SK-N-SH (cell line): ENCODE measurements around the gene UBL7. TPM values are rescaled to one million over a fixed set of nuclear protein-coding genes. Genes with fewer than 3 reads are reported as not detected.

Source experiments
- CTCF ChIA-PET: fragments of 300-600, 350-600 bp; formaldehyde crosslinking; extraction: SDS; loops from one replicate; lab custom pipeline; 2021; lab: Yijun Ruan, JAX
- POLR2A ChIA-PET: fragments of 350-600 bp; sonication (Branson Sonifier 250); formaldehyde crosslinking; extraction: SDS; loops from one replicate; lab custom pipeline; 2020; ENCODE audit warnings: antibody characterized with exemption, inconsistent platforms; lab: Yijun Ruan, JAX
- DNase-seq: peaks from one replicate; pipeline ENCODE4 v3.0.0; 2012
- H2AFZ ChIP-seq: fragments of 200-600 bp; sonication (generic); 2 replicates; pipeline ENCODE4 v1.8.1; 2016; ENCODE audit warnings: antibody characterized with exemption, mild to moderate bottlenecking, low read depth
- H3F3A ChIP-seq: fragments of 200-600 bp; sonication (generic); replicated peaks from 2 replicates; pipeline ENCODE3; 2016; ENCODE audit warnings: antibody characterized with exemption, mild to moderate bottlenecking; ENCODE audit not compliant: insufficient read depth
- H3K27ac ChIP-seq, 2 experiments: fragments of 200-500 bp in 1 of 2; fragments of 200-600 bp in 1 of 2; sonication (Bioruptor generic) in 1 of 2; sonication (generic), shearing (Covaris generic) in 1 of 2; 2 replicates each; pipeline versions ENCODE4 v1.5.1 to v1.6.1; 2014 to 2016; ENCODE audit warnings: low read depth in 2 of 2, inconsistent platforms in 1 of 2, low read length in 1 of 2, mild to moderate bottlenecking in 1 of 2, mixed read lengths in 1 of 2
- H3K27me3 ChIP-seq: fragments of 200-600 bp; sonication (generic), shearing (Covaris generic); 2 replicates; pipeline ENCODE4 v1.6.1; 2016; ENCODE audit warnings: mixed run types; ENCODE audit not compliant: insufficient read depth
- H3K36me3 ChIP-seq, 2 experiments: fragments of 200-500 bp in 1 of 2; fragments of 200-600 bp in 1 of 2; sonication (Bioruptor generic) in 1 of 2; sonication (generic) in 1 of 2; replicated peaks in 1 of 2; 2 replicates each; pipeline versions ENCODE3 to v1.5.1; 2014 to 2016; ENCODE audit warnings: low read length in 1 of 2, mild to moderate bottlenecking in 1 of 2; ENCODE audit not compliant: insufficient read depth in 2 of 2, control insufficient read depth in 1 of 2
- H3K4me1 ChIP-seq, 2 experiments: fragments of 200-500 bp in 1 of 2; fragments of 200-600 bp in 1 of 2; sonication (Bioruptor generic) in 1 of 2; sonication (generic), shearing (Covaris generic) in 1 of 2; 2 replicates each; pipeline versions ENCODE4 v1.5.1 to v1.6.1; 2014 to 2016; ENCODE audit warnings: low read depth in 1 of 2, low read length in 1 of 2, mixed run types in 1 of 2; ENCODE audit not compliant: insufficient read depth in 2 of 2, control insufficient read depth in 1 of 2
- H3K4me2 ChIP-seq: fragments of 200-600 bp; sonication (generic), shearing (Covaris generic); 2 replicates; pipeline ENCODE4 v1.6.1; 2017; ENCODE audit warnings: mixed run types
- H3K4me3 ChIP-seq, 2 experiments: fragments of 200-500 bp in 1 of 2; fragments of 200-600 bp in 1 of 2; sonication (Bioruptor generic) in 1 of 2; sonication (generic), shearing (Covaris generic) in 1 of 2; 2 replicates each; pipeline versions ENCODE4 v1.5.1 to v1.8.1; 2014 to 2016; ENCODE audit warnings: low read depth in 2 of 2, inconsistent platforms in 1 of 2, low read length in 1 of 2, mild to moderate bottlenecking in 1 of 2, mixed read lengths in 1 of 2, moderate library complexity in 1 of 2
- H3K79me2 ChIP-seq: fragments of 200-600 bp; sonication (generic); 2 replicates; pipeline ENCODE4 v1.8.1; 2017; ENCODE audit warnings: mild to moderate bottlenecking; ENCODE audit not compliant: insufficient read depth
- H3K9ac ChIP-seq: fragments of 200-600 bp; sonication (generic); 2 replicates; pipeline ENCODE4 v1.6.1; 2017; ENCODE audit warnings: mixed run types
- H3K9me2 ChIP-seq: fragments of 200-600 bp; sonication (generic); 2 replicates; pipeline ENCODE4 v1.6.1; 2017; ENCODE audit warnings: mixed run types
- H3K9me3 ChIP-seq: fragments of 200-600 bp; sonication (generic); 2 replicates; pipeline ENCODE4 v1.6.1; 2017; ENCODE audit warnings: mixed run types, mild to moderate bottlenecking, moderate library complexity
- H4K20me1 ChIP-seq: fragments of 200-600 bp; sonication (generic); 2 replicates; pipeline ENCODE4 v1.6.1; 2017; ENCODE audit warnings: mild to moderate bottlenecking, mixed run types; ENCODE audit not compliant: insufficient read depth
- CTCF ChIP-seq: fragments of 200-600 bp; sonication (generic); IDR thresholded peaks from 2 replicates; pipeline ENCODE4 v1.6.1; 2017; ENCODE audit warnings: antibody characterized with exemption, mild to moderate bottlenecking, moderate library complexity
- FOXJ3 ChIP-seq: sonication (generic); formaldehyde crosslinking; IDR thresholded peaks from 2 replicates; pipeline ENCODE4 v1.5.1; 2020; ENCODE audit warnings: mild to moderate bottlenecking, missing genetic modification reagents
- GABPA ChIP-seq: IDR thresholded peaks from 2 replicates; pipeline ENCODE4 v1.4.0; 2012; ENCODE audit warnings: low read depth, mild to moderate bottlenecking
- GATA2 ChIP-seq: sonication (generic); formaldehyde crosslinking; IDR thresholded peaks from 2 replicates; pipeline ENCODE4 v1.5.0; 2020; ENCODE audit warnings: mild to moderate bottlenecking, missing genetic modification reagents
- MXI1 ChIP-seq: IDR thresholded peaks from 2 replicates; pipeline ENCODE4 v1.6.1; 2012; ENCODE audit warnings: mild to moderate bottlenecking, low read depth, low read length, improper control_type of control experiment
- NRF1 ChIP-seq: IDR thresholded peaks from 2 replicates; pipeline ENCODE4 v1.6.1; 2012; ENCODE audit warnings: low read depth, mild to moderate bottlenecking, low read length
- PBX3 ChIP-seq: IDR thresholded peaks from 2 replicates; pipeline ENCODE4; 2012
- RXRA ChIP-seq: IDR thresholded peaks from 2 replicates; pipeline ENCODE4 v1.4.0; 2012; ENCODE audit warnings: low read depth, mild to moderate bottlenecking, borderline replicate concordance
- SIN3A ChIP-seq: IDR thresholded peaks from 2 replicates; pipeline ENCODE4 v1.6.1; 2012; ENCODE audit warnings: low read depth, mild to moderate bottlenecking, low read length, moderate library complexity, borderline replicate concordance
- TAF1 ChIP-seq: IDR thresholded peaks from 2 replicates; pipeline ENCODE4 v1.6.1; 2012; ENCODE audit warnings: low read depth, mild to moderate bottlenecking, low read length, moderate library complexity, borderline replicate concordance
- ZBTB33 ChIP-seq: IDR thresholded peaks from 2 replicates; pipeline ENCODE4 v1.4.0; 2012; ENCODE audit warnings: low read depth, borderline replicate concordance
- whole genome bisulfite sequencing: methylation state at CpG from one replicate; pipeline ENCODE4 v1.1.6; 2017; ENCODE audit warnings: low lambda C conversion rate; 5-methylcytosine and 5-hydroxymethylcytosine counted together
- polyA plus RNA-seq, 3 experiments: library from polyadenylated mRNA; depleted of rRNA; stranded (reverse); fragments of >200 nt; gene quantifications; 2 replicates each; pipeline ENCODE4 v1.2.3, GENCODE V29; 2012

Gene UBL7
- polyA plus RNA-seq, 1 of the 3 experiments (the other 2 are of a cell fraction), result 81.1 TPM

GRCh38 chr15:74420193-74420905 is 40.6 kb downstream of the UBL7 start:
- WGBS, result 84% methylated on average over 8 of the region's 10 CpGs
- H3K4me2 ChIP-seq, result no peak overlapping the region
- no peak for DNase-seq
- H3K79me2 ChIP-seq, result no peaks in the 10 kb centered on the region
- H3K36me3 ChIP-seq, result no peaks in the 10 kb centered on the region
- no peaks in the 10 kb centered on the region for H3K9me2 ChIP-seq
- no peak overlapping the region for H3K4me3 ChIP-seq
- H4K20me1 ChIP-seq, result no peaks in the 10 kb centered on the region
- CTCF ChIA-PET, result interaction anchor here (1.3 kb wide), 2 partner anchors 38 to 46 kb away, joined by 3 to 6 read pairs; no protein-coding TSS in a partner anchor
- no peak overlapping the region for H2AFZ ChIP-seq
- H3K4me1 ChIP-seq, result peaks cover 21 to 34% of the 10 kb centered on the region in 2 experiments; a peak in 3 of 4 replicates
- no peak overlapping the region for H3K9ac ChIP-seq
- no peaks in the 10 kb centered on the region for H3K27me3 ChIP-seq
- POLR2A ChIA-PET, result interaction anchor here (1.3 kb wide), 1 partner anchor 11 kb away, joined by 3 read pairs; no protein-coding TSS in a partner anchor
- H3K27ac ChIP-seq, result no peak overlapping the region
- no peak for TF ChIP-seq GABPA
- no peak for TF ChIP-seq RXRA
- no peak for TF ChIP-seq MXI1
- no peaks in the 10 kb centered on the region for H3K9me3 ChIP-seq
- no peaks in the 10 kb centered on the region for H3F3A ChIP-seq

GRCh38 chr15:74419432-74419831 is 41.5 kb downstream of the UBL7 start:
- 93% methylated on average over 4 of the region's 4 CpGs for WGBS
- Histone ChIP-seq H3K79me2 (no peaks in the 10 kb centered on the region), H3K27ac (no peak overlapping the region), H3K36me3 (no peaks in the 10 kb centered on the region), H3K4me3 (no peak overlapping the region), H3K4me2 (no peak overlapping the region), H3K9me3 (no peaks in the 10 kb centered on the region), H4K20me1 (no peaks in the 10 kb centered on the region), H3F3A (no peaks in the 10 kb centered on the region), H3K9me2 (no peaks in the 10 kb centered on the region), H2AFZ (no peak overlapping the region), H3K27me3 (no peaks in the 10 kb centered on the region), H3K9ac (no peak overlapping the region), H3K4me1 (peaks cover 21 to 34% of the 10 kb centered on the region in 2 experiments; a peak in 3 of 4 replicates)
- CTCF ChIA-PET, result interaction anchor here (1.0 to 1.3 kb wide), 5 partner anchors 14 to 212 kb away, joined by 3 to 6 read pairs (median 3); no protein-coding TSS in a partner anchor
- no peak for DNase-seq
- TF ChIP-seq CTCF (no peak), GABPA (no peak), NRF1 (no peak), ZBTB33 (no peak), TAF1 (no peak), SIN3A (no peak), RXRA (no peak), GATA2 (CRISPR knock-in tag) (no peak), PBX3 (no peak), FOXJ3 (CRISPR knock-in tag) (no peak)
- POLR2A ChIA-PET, result no interaction called here
